SK-N-SH (cell line): Measurements from ENCODE around the gene NEK7.

Experiments used
- CTCF ChIP-seq: fragments of 200-600 bp; sonication (generic); IDR thresholded peaks from 2 replicates; pipeline ENCODE4 v1.6.1; 2017; ENCODE audit warnings: antibody characterized with exemption, mild to moderate bottlenecking, moderate library complexity
- RCOR1 ChIP-seq: fragments of 150-350 bp; IDR thresholded peaks from 2 replicates; pipeline ENCODE4 v1.6.1; 2017; ENCODE audit warnings: antibody characterized with exemption, low read length
- REST ChIP-seq: IDR thresholded peaks from 2 replicates; pipeline ENCODE4 v1.6.1; 2012; ENCODE audit warnings: mild to moderate bottlenecking, low read depth, low read length, moderate library complexity
- SIN3A ChIP-seq: IDR thresholded peaks from 2 replicates; pipeline ENCODE4 v1.6.1; 2012; ENCODE audit warnings: low read depth, mild to moderate bottlenecking, low read length, moderate library complexity, borderline replicate concordance
- SMC3 ChIP-seq: IDR thresholded peaks from 2 replicates; pipeline ENCODE4 v1.6.1; 2012; ENCODE audit warnings: low read depth, low read length, improper control_type of control experiment
- TAF1 ChIP-seq: IDR thresholded peaks from 2 replicates; pipeline ENCODE4 v1.6.1; 2012; ENCODE audit warnings: low read depth, mild to moderate bottlenecking, low read length, moderate library complexity, borderline replicate concordance
- TF ChIP-seq, protein P1 (sequence below): IDR thresholded peaks from 2 replicates; pipeline ENCODE4; 2012

- TF ChIP-seq, protein P1, sequence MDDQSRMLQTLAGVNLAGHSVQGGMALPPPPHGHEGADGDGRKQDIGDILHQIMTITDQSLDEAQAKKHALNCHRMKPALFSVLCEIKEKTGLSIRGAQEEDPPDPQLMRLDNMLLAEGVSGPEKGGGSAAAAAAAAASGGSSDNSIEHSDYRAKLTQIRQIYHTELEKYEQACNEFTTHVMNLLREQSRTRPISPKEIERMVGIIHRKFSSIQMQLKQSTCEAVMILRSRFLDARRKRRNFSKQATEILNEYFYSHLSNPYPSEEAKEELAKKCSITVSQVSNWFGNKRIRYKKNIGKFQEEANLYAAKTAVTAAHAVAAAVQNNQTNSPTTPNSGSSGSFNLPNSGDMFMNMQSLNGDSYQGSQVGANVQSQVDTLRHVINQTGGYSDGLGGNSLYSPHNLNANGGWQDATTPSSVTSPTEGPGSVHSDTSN = peak; percentile 92
- TF ChIP-seq CTCF (no peak), REST (no peak), SIN3A (no peak; the same call in 1 of the 2 replicates), RCOR1 (no peak), SMC3 (no peak), TAF1 (no peak)
These were observed 10.7 kb downstream of the NEK7 start for GRCh38 chr1:198167436-198167934.
